Lung microvascular endothelial cell (primary cell): ENCODE data around the gene PBRM1. TPM values are rescaled to one million over a fixed set of nuclear protein-coding genes. Genes with fewer than 3 reads are reported as not detected.

Experiments used
- DNase-seq, 2 donors: peaks; one replicate each; pipeline versions ENCODE4 v3.0.0 to v3.0.0-alpha.2; 2010; ENCODE audit warnings: low read depth in 2 of 2
- total RNA-seq: library from RNA; depleted of rRNA; stranded (reverse); fragments of >200 nt; gene quantifications from 2 replicates; pipeline ENCODE4 v1.2.1, GENCODE V29; 2014

PBRM1 gene
- total RNA-seq, 1 donor from 2014 or later = 53.2 TPM

DNA sequence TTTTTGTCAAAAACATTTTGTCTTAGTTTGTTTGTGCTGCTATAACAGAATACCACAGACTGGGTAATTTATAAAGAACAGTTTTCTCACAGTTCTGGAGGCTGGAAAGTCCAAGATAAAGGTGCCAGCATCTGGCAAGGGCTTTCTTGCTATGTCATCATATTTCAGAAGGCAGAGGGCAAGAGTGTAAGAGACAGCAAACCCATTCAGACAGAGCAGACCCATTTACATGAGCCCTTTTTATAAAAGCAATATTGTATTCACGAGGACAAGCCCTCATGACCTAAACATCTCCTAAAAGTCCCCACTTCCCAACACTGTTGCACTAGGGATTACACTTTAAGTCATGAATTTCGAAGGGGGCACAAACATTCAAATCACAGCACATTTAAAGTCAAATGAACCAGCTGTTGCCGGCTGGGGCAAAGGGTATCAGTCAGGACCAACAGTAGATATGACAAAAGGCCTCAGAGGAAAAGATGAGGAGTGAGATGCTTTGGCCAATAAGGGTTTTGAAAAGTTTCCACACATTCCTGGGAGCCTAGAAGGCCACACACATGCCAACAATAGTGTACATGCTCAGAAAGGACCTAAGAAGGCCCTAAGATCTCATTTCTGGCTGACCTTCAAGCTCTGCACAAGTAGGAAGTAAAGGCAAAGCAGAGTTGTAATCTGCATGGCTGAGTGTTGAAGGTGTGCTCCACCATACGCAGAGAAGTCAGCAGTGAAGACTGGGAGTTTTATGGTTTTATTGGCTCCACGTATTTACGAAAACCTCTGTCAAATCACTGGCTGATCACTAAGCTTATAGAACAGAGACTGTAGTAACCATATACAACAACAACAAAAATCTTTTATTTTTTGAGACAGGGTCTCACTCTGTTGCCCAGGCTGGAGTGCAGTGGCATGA is 111.4 kb downstream of the PBRM1 start:
- DNase-seq = no peak

DNA sequence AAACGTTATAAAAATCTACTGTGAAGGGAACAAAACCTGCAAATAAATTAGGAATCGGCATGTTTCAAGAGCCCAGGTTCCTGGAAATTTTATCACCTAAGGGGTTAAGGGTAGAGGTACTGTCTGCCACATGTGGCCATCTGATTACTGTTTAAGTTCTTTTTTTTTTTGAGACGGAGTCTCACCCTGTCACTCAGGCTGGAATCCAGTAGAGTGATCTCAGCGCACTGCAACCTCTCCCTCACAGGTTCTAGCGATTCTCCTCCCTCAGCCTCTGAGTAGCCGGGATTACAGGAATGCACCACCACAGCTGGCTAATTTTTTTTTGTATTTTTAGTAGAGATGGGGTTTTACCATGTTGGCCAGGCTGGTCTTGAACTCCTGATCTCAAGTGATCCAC is 113.5 kb downstream of the PBRM1 start:
- no peak for DNase-seq

- DNase-seq = no peak
Observed at GRCh38 chr3:52570076-52570475, 115.6 kb downstream of the PBRM1 start.

DNA sequence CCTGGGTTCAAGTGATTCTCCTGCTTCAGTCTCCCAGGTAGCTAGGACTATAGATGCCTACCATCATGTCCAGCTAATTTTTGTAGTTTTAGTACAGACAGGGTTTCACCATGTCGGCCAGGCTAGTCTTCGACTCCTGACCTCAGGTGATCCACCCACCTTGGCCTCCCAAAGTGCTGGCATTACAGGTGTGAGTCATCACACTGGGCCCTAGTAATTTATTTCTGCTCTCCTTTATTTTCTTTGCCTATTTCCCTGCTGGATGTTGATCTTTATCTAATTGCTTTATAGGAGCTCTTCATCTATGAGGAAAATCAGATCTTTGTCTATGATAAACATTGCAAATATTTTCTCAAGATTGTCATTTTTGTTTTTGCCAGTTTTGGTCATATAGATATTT is 117.6 kb downstream of the PBRM1 start:
- no peak for DNase-seq

- DNase-seq = no peak
Observed at GRCh38 chr3:52563984-52564383, 121.7 kb downstream of the PBRM1 start.

DNA sequence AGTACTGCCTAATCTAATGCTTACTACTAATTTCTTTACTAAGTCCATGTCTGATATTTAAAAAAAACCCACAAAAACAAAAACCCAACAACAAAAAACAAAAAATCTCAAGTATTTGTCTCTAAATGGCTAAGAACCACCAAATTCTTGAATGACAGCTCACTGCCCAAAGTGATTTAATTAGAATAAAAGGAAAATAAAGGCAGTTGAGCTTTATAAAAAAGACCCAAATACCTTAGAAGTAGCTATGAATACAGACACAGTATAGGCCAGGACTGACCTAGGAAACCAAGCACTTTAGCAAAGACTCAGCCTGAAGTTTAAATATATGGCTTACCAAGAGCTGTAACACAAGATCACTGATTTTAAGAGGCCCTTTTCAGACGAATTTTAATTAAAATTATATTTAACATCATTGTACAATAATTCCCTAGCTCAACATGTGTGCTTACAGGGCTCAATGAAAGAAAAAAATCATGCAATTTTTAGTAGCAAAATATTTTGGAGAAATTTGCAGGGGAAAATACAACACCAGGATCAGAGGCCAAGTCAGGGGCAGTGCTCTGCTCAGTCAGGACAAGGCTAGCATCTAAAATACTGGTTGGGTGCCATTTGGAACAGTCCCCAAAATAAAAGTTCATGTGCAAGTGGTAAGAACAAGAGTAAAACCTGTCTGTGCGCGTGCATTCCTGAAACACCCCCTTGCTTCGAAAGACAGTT is 124.5 kb downstream of the PBRM1 start:
- DNase-seq = no peak

GRCh38 chr3:52558436-52558835 is 127.3 kb downstream of the PBRM1 start:
- no peak for DNase-seq

DNA sequence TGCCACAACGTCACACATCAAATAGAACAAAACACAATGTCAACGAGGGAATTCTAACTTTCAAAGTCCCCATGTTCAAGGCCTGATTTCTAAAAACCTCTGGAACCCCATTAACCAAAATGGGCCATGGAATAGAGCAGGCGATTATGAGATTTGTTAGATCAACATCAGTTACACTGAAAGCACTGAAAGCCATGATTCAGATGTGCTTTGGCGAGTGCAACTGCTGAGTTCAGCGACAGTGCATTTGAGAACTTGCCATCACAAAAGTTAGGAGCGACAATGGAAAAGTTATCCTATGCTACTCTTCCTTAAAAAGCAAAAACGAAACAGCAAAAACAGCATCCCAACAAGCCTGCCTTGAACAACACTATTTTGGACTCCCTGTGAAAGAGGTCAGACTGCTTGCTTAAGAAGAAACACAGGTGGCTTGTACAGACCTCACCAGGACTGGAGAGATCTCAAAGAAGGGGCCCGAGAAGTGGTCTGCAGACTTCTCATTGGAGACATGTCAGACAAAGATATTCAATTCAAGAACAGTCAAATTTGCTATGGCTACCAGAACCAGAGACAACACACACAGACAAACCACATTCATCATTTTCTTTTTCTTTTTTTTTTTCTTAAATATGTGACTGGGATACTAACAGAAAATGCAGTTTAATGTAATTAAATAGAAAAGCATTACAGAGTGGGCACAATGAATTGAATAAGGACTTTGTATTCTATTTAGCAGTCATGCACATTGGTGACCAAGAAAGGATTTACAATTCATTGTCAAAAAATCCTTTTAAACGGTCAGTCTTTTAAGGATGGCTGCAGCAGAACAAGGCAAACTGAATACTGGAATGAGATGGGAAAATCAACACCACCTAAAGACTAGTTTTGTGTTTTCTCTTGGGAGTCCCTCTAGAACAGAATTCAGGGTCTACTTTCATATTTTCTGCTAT is 128.4 kb downstream of the PBRM1 start:
- DNase-seq = no peak

DNA sequence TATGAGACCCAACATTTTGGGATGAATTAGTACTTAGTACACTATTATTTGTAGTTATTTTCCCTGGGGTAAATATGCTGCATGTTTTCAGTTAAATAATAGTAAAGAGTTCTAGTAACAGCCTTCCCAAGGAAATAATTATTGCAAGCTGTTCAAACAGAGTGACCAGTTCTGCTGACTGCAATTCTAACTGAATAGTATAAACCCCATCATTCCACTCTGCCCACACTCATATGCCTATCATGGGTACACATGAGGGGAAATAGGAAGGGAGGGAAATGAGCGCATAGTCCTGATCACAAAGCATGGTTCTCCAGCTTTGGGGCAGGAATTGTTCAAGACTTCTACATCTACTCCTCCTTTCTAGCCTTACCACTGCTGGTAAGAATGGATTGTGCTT is 130.7 kb downstream of the PBRM1 start:
- DNase-seq = no peak

- no peak for DNase-seq
Observed at GRCh38 chr3:52554026-52554755, 131.5 kb downstream of the PBRM1 start.

- no peak for DNase-seq
Observed at GRCh38 chr3:52552089-52552488, 133.6 kb downstream of the PBRM1 start.

DNA sequence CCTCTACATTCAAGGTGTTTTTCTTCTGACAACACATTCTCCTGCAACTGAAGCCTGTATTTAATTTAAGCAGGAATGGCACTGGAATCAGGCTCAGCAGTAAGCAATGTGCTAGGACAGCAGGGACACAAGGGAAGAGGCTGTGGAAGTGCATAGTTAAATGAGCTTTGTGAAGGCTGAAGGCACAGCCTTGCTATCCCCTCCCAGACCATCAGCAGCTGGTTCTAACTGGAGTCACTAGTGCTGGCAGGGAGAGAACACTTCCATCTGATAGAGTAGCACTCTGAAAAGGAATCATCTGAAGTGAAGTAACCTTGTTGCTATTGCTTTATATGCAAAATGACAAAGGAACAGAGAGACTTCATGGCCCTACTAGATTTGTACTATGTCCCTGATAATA is 134.6 kb downstream of the PBRM1 start:
- no peak for DNase-seq

DNA sequence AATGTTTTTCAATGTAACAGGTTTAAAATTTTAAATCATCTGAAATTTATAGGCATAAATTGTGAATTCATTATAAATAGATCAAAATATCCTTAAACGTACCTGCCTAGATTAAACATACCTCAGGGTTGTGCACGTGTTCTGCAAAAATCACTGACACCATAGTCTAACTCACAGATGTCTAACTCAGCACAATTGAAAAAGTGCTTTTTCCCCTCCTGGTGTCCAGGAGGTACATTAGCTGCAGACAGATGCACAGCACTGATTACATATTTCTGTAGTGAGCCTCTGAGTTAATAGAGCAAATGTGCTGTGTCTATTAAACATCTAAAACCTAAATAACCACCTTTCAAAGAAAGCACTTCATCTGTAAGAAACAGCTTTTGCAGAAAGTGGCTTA is 138.6 kb downstream of the PBRM1 start:
- DNase-seq = no peak

DNA sequence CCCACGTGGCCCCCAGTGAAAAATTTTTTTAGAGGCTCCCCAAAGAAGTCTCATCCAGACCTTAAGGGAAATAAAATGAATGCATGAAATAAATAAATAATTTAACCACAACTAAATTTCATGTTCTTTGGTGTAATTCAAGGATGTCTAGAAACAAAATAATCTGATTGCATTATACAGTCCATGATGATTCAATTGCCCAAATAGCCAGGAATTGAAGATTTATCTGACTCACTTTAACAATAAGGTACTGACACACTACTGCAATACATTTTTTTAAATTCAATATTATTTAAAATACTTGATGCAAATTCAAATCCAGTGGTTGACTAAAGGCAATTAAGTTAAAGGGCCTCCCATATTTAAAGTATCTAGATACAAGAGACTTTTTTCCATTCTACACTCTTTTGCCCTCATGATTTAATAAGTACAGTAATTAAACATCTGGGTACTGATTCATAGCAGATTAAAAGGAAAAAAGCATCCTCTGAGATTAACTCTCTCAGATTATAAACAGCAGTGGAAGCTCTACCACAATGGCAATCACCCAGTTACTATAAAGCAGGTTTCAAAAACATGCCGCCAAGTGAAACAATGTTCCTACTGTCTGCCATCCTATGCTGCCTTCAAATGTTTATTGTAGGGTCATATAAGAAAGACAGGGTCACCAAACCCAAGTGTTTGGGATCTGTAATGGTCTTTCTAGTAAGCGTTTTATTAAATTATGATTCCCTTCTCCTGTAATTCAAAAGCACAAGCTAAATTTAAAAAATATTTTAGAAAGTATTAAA is 139.4 kb downstream of the PBRM1 start:
- DNase-seq = no peak

DNA sequence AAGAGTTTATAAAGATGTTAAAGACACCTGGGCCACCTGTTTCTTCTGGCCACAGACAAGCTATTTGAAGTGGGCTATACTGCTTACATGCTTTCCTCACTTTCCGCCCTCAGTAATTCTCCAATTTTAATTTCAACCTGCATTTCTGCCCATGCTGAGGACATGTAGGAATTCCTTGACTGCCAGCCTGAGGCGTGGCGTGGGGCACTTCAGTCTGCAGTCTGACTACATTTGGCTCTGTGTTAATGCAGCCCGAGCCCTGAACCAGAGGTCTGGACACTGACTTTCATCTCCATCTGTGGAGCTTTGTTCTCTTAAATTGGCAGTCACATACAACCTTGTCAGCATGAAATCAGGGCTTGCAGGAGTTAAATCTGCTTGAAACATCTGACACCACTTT is 140.8 kb downstream of the PBRM1 start:
- DNase-seq = no peak

DNA sequence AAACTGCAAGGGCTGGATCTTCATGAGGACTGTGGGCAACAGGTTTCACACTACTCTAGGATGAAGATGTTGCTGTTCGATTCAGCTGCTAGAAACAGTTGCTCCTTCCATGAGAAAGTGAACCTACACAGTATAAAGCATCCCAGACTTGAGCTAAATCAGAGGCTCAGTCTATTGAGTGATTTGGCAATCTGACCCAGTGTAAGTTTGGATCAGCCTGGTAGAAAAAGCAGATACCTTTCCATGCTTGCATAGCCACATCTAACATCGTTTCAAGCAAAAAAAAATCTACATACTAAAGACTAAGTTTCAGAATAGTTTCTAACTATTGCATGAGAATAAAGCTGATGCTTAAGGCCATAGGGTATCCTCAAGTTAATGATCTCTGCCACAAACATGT is 144.7 kb downstream of the PBRM1 start:
- no peak for DNase-seq

DNA sequence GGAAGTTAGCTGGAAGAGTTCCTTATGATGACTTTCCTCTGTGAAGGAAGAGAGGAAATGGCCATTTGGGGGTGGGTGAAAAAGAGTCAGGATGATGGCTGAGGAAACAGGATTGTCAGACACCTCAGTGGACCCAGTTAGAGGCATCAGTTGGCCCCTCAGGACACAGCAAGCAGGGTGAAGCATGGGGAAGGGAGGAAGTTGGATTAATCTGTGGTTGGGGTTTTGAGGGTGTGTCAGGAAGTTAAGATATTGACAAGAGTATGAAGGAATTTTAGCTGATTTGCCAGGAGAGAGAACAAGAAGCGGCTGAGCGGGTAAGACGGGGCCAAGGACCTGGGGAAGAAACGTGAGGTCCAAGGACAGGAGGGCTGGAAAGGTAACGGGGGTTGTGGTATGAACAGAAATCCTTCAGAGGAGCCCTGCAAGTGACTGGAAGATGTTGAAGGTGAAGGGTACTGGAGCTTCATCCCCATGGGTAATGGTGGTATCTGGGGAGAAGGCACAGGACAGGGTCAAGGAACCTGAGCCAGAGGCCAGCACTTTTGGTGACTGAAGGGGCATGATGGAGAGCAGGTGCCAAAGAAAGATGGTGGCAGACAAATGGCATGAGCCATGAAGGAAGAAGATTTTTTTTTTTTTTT is 146.6 kb downstream of the PBRM1 start:
- no peak for DNase-seq

DNA sequence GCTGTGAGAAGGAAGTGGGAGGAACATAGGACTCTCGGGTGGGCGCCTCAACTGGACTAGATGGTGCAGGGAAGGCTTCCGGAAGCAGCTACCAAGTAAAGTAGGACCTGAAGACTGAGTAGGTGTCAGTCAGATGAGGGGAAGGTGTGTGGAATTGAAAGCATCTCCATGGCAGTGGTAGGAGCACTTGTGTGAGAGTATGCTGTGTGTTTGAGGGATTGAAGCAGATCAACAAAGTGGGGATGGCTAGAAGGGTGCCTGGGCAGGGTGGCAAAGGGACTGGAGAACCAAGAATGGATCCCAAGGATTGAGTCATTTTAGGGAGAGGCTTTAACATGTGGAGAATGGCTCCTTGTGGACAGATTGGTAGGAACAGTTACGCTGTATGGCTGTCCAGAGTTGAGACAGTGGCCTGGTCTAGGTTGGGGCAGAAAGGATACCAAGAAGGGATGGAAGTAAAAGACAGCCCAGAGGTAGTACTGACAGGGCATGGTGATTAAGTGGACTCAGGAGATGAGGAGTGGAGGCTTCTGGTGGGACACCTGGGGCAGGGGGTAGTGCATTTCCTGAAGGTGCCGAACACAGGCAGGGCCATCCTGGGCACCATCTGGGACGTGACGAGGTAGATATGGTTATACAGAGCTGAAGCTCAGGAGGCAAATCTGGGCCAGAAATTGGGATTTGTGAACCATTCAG is 147.8 kb downstream of the PBRM1 start:
- no peak for DNase-seq

DNA sequence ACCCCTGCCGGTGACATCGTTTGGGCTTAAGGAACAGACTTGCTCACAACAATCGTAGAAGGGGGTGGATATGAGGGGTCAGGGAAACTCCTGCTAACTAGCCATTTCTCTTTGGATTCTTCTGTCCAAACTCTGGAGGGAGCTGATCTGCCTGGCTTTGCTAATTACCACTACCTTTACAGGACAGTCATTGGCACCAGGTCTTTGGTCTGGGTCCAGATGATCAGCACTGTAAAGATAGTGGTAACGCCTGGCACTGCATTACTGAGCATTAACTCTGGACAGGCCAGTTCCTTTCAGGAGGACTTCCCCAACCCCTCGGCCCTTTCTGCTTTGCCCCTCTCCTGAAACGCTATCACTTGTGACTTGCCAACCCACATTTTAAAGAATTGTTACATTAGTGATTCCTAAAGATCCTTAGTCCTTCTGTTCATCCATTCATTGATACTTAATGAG is 148.5 kb downstream of the PBRM1 start:
- DNase-seq = no peak
